22Rv1 (cell line): ENCODE results near the gene NADK.

ENCODE experiments used
- H3K27ac ChIP-seq: fragments of 450-650 bp; 2 replicates; pipeline ENCODE4 v1.5.1; 2017
- CTCF ChIP-seq: fragments of 450-650 bp; IDR thresholded peaks from 2 replicates; pipeline ENCODE4 v1.5.1; 2017; ENCODE audit warnings: mild to moderate bottlenecking
- ZFX ChIP-seq: fragments of 450-650 bp; IDR thresholded peaks from 2 replicates; pipeline ENCODE4 v1.6.1; 2017; ENCODE audit warnings: antibody characterized with exemption, borderline replicate concordance

The NADK gene

GRCh38 chr1:1779691-1780597 is 1.7 kb upstream of the NADK start:
- no peak for TF ChIP-seq CTCF
- no peak for TF ChIP-seq ZFX
- H3K27ac ChIP-seq: peak overlapping the region; percentile 97

- no peak for TF ChIP-seq ZFX
- H3K27ac ChIP-seq: peak overlapping the region; percentile 97
These were observed 1.0 kb upstream of the NADK start for GRCh38 chr1:1779320-1779675.

GRCh38 chr1:1778663-1779319 is 521 bp upstream of the NADK start:
- peak overlapping the region; percentile 97 for H3K27ac ChIP-seq
- TF ChIP-seq CTCF: peak; percentile 25
- no peak for TF ChIP-seq ZFX

- TF ChIP-seq CTCF: no peak
- peak overlapping the region; percentile 97 for H3K27ac ChIP-seq
These were observed 729 bp downstream of the NADK start for GRCh38 chr1:1777583-1777899.

GRCh38 chr1:1776672-1777582 is 1.3 kb downstream of the NADK start:
- peak overlapping the region; percentile 97 for H3K27ac ChIP-seq

GRCh38 chr1:1775327-1776226 is 2.7 kb downstream of the NADK start:
- peak overlapping the region; percentile 36; the same call in 1 of the 2 replicates for H3K27ac ChIP-seq
- TF ChIP-seq CTCF (no peak), ZFX (no peak)

More at GRCh38 chr1:1776672-1777582, 1.3 kb downstream of the NADK start:
- TF ChIP-seq ZFX: no peak
- no peak for TF ChIP-seq CTCF

GRCh38 chr1:1773874-1774273 is 4.4 kb downstream of the NADK start:
- H3K27ac ChIP-seq: no peak overlapping the region
- TF ChIP-seq ZFX (no peak), CTCF (no peak)
